ENCODE results near the gene LRRC8D. TPM values are rescaled to one million over a fixed set of nuclear protein-coding genes. Genes with fewer than 3 reads are reported as not detected.

Gene LRRC8D
- polyA plus RNA-seq, 4 donors: 36.8 to 42.2 (median 41.9) TPM

DNA sequence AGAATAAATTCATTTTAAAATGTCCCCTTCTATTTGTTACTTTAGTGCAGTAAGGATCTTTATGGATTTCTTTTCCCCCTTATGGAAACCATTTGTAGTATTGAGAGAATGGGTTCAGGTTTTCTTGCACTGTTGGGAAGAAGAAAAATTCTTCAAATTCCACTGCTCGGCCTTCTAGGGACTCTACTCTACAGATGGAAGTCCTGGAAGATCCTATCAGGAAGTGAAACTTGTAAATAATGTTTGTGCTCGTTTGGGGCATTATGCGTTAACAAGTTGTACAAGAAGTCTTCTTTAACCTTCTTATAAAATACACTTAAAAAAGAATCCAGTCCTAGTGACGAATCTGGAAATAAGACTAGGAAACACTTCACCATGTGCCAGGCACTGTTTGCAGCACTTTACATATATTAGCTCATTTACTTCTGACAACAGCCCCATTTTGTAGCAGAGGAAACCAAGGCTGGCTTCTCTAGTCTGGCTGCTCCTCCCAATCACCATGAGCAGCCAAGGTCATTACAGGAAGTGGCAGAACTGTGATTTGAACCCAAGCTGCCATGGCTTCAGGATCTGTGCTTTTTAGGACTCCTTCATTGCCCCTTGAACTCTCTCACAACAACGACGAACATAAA, 11.8 kb downstream of the LRRC8D start:
- DNase-seq (ENCODE audit: low read depth in 4 of 4, low spot score in 3 of 4): no peak

DNA sequence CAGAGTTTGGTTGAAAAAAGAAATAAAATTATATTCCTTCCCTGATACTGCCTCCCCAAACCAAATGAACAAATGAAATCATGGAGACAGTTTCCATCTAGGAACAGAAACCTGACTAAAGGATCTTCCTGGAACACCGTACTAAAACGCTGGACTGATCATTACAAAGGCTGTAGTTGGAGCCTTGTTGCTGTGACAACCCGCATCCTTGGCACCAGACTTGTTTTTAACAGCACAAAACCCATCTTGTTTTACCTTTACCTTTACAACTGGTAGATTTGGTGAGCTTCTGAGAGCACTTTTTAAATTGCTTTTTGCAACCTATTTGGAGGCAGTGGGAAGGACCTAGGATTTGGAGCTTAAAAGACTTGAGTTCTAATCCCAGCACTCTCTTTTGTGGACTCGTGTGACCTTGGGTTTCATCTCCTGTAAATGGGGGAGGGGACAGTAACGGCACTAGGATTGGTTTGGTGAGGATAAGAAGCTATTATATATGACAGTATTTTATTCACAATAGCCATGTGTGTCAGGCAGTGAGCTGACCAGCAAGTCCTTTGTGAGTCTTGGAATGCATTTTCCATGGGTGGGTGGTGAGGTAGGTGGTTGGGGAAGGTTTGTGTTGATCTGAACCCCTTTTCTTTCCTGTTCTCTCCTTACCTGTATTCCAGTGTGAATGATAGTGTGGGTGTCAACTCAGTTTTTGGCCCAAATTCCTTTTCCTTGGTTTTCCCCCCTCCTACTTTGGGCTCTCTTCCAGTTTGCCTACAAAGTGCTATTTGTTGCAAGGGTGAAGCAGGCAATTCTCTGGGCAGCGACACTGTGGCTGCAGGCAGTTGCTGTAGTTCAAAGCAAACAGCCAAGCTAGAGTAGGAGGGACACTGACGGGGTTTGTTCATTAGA, 12.6 kb downstream of the LRRC8D start:
- no peak for DNase-seq (ENCODE audit: low read depth in 4 of 4, low spot score in 3 of 4)

DNA sequence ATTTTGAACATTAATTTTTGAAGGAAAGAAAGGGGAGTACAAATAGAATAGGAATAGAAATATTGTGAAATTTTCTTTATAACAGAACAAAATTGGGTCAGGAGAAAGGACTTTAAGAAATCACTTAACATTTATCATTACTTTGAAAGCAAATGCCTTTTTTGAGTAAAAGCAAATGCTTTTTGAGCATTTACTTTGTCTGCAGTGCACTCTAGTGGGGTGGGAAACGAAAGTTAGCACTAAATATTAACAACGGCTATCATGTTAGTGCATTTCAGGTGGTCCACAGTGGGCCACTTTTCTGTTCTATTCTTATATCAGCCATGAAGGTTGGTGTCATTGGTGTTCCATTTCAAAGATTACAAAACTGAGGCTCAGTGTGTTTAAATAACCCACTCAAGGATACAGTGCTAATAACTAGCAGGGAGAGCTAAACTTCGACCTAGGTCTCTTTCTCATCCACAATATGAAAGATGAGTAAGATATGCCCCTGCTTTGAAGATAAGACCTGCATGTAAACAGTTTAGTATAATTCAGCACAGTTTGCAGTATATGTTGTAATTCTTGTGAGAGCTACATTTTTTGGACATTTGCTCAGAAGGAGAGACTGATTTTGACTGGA, 13.4 kb downstream of the LRRC8D start:
- DNase-seq (ENCODE audit: low read depth in 4 of 4, low spot score in 3 of 4): no peak

DNA sequence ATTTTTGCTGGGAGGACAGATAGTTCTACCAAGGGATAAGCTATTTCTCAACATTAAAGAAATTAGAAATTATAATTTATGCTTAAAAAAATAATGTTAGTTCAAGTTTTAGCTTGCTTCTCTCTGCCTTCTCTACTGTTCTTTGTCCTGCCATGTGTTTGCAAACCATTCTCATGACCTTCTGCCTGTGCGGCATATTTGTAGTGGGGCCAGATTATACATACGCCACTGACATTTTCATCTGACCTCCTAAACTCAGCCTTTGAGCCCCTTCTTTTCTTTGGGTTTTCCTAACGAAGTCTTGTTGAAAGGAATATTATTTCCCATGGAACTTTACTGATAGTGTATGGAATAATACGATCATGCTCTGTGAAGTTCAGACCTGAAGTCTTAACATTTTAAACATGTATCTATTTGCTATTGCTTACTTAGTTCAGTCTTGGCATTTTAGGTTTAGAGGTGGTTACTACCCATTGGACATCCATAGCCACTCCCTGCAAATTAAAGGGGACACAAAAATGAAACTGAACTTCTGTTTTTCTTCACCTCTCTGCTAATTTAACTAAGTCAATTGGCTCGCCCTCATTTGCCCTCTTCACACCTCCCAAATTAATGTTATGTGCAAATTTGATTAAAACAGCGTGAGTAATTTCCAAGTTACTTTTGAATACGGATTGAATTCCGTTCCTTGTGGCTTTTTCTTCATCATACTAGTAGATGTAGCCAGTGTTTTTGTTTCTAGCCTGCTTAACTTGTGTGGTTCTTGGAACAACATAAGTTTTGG, 15.6 kb downstream of the LRRC8D start:
- no peak for DNase-seq (ENCODE audit: low read depth in 4 of 4, low spot score in 3 of 4)

DNA sequence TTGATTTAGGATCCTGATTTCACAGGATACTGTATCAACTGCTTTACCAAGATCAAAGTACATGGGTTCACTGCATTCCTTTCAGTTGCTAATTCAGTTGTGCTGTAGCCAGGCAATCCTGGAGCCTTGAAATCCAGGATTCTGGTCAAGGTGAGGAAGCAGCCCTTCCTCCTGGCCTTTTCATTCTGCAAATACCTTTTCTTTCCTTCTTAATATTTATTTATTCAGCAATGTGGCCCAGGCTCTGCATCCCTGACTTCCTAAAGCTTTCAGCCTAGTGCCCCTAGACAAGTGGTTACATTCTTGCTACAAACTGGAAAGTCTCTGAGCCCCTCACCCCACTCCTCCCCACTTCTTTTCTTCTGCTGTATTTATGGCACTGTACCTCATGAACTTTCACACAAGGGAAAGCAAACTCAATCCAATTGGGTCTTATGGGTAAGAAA, 16.2 kb downstream of the LRRC8D start:
- peak in 1 of 4 donors; percentile 25 for DNase-seq (ENCODE audit: low read depth in 4 of 4, low spot score in 3 of 4)

DNA sequence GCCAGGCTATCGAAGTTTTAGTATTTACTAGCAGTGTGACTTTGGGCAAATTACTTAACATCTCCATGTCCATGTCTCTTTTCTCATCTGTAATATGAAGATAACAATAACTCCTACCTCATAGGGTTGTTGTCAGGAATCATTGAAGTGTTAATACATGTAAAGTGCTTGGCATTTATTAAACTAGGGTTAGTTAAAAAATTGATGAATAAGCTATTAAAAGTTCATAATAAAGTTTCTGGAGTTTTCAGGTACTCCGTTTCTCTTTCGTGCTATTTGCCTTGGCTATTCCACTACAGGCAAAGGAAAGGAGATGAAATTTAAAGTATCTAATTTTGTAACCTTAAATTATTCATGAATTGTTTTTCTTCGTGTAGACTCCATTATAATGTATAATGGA, 16.7 kb downstream of the LRRC8D start:
- no peak for DNase-seq (ENCODE audit: low read depth in 4 of 4, low spot score in 3 of 4)

DNA sequence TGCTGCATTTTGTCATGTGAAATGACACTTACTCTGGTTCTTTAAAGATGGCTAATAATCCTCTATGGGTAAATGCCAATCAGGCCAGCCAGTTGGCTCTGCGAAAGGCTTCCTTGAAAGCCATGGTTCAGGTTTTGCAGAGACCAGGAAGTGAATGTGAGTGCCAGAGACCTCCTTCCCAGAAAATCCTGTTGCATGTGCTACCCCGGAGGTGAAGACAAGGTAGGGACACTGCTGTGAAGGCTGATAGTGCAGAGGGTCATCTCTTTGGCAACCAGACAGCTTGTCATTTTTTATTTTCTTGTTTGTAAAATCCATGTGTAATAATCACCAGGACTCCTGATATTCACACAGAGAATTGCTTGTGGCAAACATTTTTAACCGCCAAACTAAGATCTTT, 18.7 kb downstream of the LRRC8D start:
- no peak for DNase-seq (ENCODE audit: low read depth in 4 of 4, low spot score in 3 of 4)

DNA sequence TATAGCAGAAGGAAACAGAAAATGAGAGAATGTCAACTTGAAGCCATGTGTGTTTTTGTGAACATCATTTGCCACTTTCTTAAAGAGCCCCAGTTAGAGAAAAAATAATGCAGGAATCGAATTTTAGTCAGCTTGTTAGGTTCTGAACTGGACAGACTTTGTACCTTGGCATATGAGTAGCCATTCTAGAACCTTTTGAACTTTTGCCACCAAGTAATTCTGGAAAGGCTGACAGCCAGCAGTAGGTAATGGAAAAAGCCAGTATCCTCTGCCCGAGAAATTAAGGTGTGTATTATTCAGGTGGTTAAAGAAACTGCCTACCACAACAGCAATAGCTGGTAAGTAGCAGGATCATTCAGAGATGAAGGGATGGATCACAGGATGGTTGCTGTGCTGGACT, 20.7 kb downstream of the LRRC8D start:
- DNase-seq (ENCODE audit: low read depth in 4 of 4, low spot score in 3 of 4): no peak

DNA sequence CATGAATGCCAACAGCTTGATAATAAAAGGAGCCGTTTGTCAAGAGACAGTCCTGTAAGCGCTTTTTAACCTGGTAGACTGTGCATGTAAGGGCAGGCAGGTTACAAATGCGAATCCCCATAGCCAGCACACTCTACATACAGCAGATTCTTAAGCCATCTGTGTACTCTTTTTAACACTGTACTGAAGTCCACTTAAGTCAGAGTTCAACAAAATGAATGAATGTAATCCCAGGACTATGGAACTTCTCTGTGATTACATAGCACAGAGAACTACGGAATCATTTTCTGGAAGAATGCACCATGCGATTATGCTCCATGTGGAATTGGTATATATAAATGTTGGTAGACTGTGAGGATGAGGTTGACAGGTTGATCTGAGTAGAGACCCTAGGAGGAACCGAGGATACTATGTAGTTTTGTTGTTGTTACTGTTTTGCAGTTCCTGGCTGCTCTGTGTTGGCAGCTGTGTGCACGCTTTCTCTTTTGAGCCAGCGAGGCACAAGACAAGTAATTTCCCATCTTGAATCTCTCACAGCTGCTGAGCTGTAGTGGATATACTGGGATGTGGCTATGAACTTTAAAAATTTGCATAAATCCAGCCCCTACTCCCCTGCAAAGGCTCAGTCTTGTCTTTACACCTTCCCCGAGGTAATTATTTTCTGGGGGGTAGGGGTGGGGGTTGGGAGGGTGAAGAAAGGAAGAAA, 21.9 kb downstream of the LRRC8D start:
- peak in 1 of 4 donors; percentile 35 for DNase-seq (ENCODE audit: low read depth in 4 of 4, low spot score in 3 of 4)

DNA sequence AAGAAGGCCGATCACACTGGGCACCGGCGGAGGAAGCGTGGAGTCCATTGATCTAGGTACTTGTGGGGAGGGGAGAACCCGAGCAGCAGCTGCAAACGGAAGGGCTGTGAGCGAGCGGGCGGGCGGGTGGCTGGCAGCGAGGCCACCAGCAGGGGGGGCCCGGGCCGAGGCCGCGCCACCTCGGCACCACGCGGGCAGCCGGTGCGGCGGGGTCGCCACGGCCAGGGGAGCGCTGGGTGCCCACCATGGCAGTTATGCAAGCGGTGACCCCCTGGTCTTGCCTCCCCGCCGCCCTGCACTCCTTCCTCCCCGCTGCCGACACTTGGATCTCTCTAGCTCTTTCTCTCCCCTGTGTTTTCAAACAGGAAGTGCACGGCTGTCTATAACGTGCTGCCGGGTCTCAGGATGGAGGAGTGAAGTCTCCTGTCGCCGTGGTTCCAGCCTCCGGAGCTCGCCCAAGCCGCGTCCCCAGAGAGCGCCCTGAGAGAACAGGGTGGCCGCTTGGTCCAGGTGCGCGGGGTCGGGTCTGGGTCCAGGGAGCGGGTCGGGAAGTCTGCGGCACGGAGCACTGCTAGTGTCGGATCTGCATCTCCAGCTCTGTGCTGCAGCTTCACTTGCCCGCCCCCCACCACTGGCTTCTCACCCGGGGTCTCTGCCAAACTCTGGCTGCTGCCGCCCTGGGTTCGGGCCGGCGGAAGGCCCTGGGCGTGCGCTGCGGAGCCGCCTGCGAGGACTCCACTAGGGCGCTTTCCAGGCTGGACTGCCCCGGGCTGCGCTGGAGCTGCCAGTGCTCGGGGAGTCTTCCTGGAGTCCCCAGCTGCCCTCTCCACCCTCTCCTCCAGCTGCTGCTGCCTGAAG, 22.7 kb downstream of the LRRC8D start:
- peak in 1 of 4 donors; percentile 54 for DNase-seq (ENCODE audit: low read depth in 4 of 4, low spot score in 3 of 4)

DNA sequence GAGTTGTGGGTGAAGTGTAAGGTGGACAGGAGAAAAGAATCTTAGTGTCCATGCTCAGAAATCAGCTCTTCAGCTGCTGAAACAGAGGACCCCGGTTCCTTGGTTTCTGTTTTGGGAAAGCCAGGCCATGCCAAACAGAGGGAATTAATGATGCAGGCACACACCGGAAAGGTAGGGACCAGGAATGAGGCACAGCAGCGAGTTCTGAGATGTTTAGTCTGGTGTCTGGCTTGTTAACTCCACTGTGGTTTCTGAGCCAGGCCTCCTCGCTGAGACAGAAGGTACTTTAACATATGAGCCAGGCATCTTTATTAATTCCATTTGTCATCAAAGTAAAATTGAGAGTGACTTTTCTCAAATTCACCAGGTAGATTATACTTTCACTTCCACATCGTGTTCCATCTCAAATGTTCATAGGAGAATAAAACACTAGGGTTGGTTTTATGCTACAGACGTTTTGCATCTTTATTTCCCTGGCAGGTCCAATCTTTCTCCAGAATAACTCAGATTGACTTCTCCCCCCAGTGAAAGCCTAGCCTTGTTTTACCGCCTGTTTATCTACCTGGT, 23.5 kb downstream of the LRRC8D start:
- no peak for DNase-seq (ENCODE audit: low read depth in 4 of 4, low spot score in 3 of 4)

DNA sequence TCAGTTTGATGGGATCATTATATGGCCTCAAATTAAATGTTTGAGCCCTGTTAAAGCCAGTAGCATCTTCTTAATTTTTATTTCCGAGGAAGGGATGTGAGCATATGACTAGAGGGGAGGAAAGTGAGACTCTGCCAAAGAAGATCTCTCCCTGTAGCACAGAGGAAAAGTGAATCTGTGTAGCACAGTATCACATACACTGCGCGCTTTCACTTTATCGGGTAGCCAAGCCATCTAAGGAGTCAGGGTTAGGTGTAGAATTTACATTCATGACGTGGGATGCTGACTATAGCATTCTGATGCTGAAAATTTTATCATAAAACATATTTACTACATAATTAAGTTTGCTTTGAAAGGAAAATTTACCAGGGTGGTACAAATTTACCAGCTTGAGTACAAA, 24.0 kb downstream of the LRRC8D start:
- DNase-seq (ENCODE audit: low read depth in 4 of 4, low spot score in 3 of 4): no peak

DNA sequence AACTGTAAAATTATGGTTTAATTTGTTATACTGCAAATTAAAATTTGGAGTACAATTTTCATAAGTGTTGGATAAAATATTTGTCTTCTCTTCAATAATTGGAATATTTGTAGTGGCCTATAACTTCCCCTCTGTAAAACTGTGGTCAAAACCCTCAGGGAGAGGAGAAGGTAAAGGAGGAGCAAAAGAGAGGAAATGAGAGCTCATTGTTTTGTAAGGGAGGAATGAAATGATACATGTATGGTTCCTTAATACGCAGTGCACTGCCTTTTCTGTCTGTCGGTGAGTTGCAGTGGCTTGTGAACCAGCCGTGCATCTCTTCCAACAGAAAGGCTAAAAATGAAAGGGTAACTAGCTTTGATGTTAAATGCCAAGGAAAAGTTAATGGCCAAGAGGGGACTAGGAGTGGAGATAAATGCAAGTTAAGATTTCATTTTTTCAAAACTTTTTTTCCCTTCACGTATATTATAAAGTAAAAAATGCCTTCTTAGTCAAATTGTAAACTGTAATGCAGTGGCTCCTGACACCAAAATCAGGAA, 26.4 kb downstream of the LRRC8D start:
- no peak for DNase-seq (ENCODE audit: low read depth in 4 of 4, low spot score in 3 of 4)

DNA sequence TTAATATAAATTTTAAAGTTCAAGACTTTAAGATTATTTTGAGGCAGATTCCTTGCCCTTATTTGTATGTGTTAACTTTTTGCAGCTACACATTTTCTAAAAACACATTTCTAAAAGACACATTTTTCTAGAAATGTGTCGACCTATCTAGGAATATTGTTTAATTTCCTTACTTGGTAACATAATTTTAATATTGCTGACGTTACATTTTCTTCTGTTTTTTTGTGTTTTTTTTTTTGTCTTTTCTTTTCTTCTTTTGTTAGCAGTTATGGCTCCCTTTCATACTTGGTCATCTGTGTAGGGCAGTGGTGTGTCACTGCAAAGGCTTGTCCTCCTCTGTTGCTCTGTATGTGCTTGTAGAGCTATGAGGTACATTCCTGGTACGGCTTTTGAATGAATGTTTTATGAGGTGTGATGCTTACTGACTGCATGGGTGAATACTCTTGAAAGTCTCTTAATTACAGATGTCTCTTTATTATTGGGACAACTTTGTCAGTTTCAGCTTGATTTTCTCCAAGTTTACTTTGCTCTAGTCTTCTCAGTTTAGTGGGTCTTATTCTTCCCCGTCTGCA, 30.1 kb downstream of the LRRC8D start:
- no peak for DNase-seq (ENCODE audit: low read depth in 4 of 4, low spot score in 3 of 4)

DNA sequence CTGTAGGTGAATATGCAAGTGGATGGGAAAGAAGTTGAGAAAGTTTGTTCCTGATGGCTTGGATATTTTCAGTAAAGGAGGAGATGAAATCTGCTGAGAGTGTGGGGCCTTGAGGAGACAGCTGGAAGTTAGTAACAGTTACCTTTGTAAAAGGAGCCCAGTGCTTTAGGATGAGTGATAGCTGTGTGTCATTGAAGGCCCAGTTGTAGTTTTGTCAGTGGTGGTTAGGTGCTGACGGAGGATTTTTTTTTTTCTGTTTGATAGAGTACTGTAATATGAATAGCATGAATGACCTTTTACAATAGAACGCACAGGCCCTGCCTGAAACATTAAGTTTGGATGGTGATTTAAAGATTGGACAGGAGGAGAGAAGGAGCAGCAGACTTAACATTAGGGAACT, 33.3 kb downstream of the LRRC8D start:
- no peak for DNase-seq (ENCODE audit: low read depth in 4 of 4, low spot score in 3 of 4)

DNA sequence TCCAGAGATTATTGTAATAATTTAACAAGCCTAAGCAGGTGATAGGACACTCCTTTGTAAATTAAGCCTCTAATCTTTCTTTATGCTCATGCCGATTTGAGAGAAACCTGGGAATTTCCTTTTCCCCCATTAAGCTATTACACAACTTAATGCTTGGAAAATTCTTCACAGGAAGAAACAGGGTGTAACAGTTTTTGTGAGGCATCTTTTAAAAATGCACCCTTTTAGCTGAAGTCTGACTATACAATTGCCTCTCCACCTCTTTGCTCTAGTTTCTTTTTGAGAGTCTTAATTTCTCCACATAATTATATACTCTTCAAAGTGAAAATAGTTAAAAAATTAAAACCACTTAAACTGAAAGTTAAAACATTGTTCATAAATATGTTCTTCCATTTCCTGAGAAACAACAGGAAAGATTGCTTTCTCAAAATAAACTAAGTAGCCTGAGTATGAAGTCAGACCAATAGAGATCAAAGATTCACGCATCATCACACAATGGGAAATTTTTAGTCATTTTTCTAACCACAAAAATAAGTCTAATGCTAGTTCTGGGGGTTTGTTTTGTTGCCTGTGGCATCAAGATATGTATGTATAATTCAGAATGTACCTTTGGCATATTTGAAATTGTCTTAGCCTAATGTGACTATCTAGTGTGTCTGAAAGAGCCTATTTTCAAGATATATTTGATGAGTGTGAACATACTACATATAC, 34.7 kb downstream of the LRRC8D start:
- DNase-seq (ENCODE audit: low read depth in 4 of 4, low spot score in 3 of 4): no peak

DNA sequence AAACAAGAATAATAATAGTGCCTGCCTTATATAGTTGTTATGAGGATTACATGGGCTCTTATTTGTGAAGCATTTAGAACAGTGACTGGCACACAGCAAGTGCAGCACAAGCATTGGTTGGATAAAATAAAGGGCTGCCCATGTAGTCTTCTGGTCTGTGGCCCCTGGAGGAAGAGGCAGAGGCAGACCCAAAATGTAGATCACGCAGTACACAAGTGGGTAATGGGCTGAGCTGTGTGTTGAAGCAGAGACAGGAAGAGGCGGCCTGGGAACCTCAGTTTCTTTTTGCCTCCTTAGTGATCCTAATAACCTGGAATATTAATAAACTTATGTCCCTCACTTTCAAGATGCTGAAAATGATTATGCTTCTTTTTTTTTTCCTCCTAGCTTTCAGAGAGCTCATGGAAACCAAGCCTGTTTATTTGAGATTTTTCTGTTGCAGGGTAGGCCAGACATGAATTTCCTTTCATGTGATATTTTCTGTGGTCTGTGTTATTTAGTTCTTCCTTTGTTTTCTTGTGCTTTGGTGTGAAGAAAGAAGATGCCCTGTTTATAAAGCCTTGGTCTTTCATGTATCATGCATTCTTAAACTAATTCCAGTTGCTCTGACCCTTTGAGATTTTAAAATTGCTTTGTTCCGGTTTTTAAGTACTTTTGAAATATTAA, 42.5 kb downstream of the LRRC8D start:
- no peak for DNase-seq (ENCODE audit: low read depth in 4 of 4, low spot score in 3 of 4)
